ENCODE results near the gene MESP2. TPM values are rescaled to one million over a fixed set of nuclear protein-coding genes. Genes with fewer than 3 reads are reported as not detected.

MESP2 gene
- total and polyA plus RNA-seq, 9 donors: 0.19 TPM; not detected in 8

GRCh38 chr15:89799918-89800498 lies 23.9 kb downstream of the MESP2 start:
- 79 to 88% (median 84%) methylated on average over 2 of the region's 2 CpGs for WGBS, 3 donors
- Histone ChIP-seq H3K9me3 (no peaks in the 10 kb centered on the region), H3K36me3 (no peaks in the 10 kb centered on the region), H3K27ac (no peak overlapping the region), H3K4me3 (no peak overlapping the region), H3K27me3 (no peaks in the 10 kb centered on the region), H3K4me1 (ENCODE audit: insufficient read depth) (no peaks in the 10 kb centered on the region)
- no peak for TF ChIP-seq POLR2A (IDR thresholded peaks at IDR 0.05)
- no peak for TF ChIP-seq EP300 (IDR thresholded peaks at IDR 0.05)
- TF ChIP-seq CTCF (IDR thresholded peaks at IDR 0.05): no peak
- no peak for DNase-seq
- intact Hi-C loops (cut with DNase I): no loop called here

- intact Hi-C loops (cut with DNase I): no loop called here
- H3K9me3 ChIP-seq: no peaks in the 10 kb centered on the region
- H3K27me3 ChIP-seq: no peaks in the 10 kb centered on the region
- TF ChIP-seq CTCF (IDR thresholded peaks at IDR 0.05) (no peak), EP300 (IDR thresholded peaks at IDR 0.05) (no peak), POLR2A (IDR thresholded peaks at IDR 0.05) (no peak)
- WGBS, 3 donors: 80 to 87% (median 82%) methylated on average over 21 of the region's 21 CpGs
- H3K4me1 ChIP-seq (ENCODE audit: insufficient read depth): no peaks in the 10 kb centered on the region
- H3K27ac ChIP-seq: no peak overlapping the region
- no peak for DNase-seq
- no peaks in the 10 kb centered on the region for H3K36me3 ChIP-seq
- no peak overlapping the region for H3K4me3 ChIP-seq
Measured at GRCh38 chr15:89801471-89802195, 25.5 kb downstream of the MESP2 start.

GRCh38 chr15:89802231-89802928 lies 26.2 kb downstream of the MESP2 start:
- H3K4me1 ChIP-seq (ENCODE audit: insufficient read depth): no peaks in the 10 kb centered on the region
- no peaks in the 10 kb centered on the region for H3K27me3 ChIP-seq
- no peaks in the 10 kb centered on the region for H3K36me3 ChIP-seq
- no peak for DNase-seq
- H3K9me3 ChIP-seq: no peaks in the 10 kb centered on the region
- no peak overlapping the region for H3K4me3 ChIP-seq
- 58 to 67% (median 65%) methylated on average over 16 of the region's 16 CpGs for WGBS, 3 donors
- intact Hi-C loops (cut with DNase I): no loop called here
- no peak for TF ChIP-seq CTCF (IDR thresholded peaks at IDR 0.05)
- TF ChIP-seq POLR2A (IDR thresholded peaks at IDR 0.05): no peak
- no peak overlapping the region for H3K27ac ChIP-seq

GRCh38 chr15:89802986-89803824 lies 27.1 kb downstream of the MESP2 start:
- H3K4me3 ChIP-seq: no peak overlapping the region
- no peaks in the 10 kb centered on the region for H3K27me3 ChIP-seq
- no peaks in the 10 kb centered on the region for H3K9me3 ChIP-seq
- H3K4me1 ChIP-seq (ENCODE audit: insufficient read depth): no peaks in the 10 kb centered on the region
- intact Hi-C loops (cut with DNase I): no loop called here
- H3K36me3 ChIP-seq: no peaks in the 10 kb centered on the region
- 86 to 88% (median 88%) methylated on average over 22 to 24 of the region's 24 CpGs for WGBS, 3 donors
- H3K27ac ChIP-seq: no peak overlapping the region
- DNase-seq: no peak
- TF ChIP-seq EP300 (IDR thresholded peaks at IDR 0.05): no peak
- TF ChIP-seq POLR2A (IDR thresholded peaks at IDR 0.05): no peak
- TF ChIP-seq CTCF (IDR thresholded peaks at IDR 0.05): no peak

Measured in ovary (tissue), 9 donors.